ENCODE results near the gene PARVB.

The PARVB gene

GRCh38 chr22:44112191-44112590, 88.1 kb downstream of the PARVB start:
- no peak for DNase-seq

DNA sequence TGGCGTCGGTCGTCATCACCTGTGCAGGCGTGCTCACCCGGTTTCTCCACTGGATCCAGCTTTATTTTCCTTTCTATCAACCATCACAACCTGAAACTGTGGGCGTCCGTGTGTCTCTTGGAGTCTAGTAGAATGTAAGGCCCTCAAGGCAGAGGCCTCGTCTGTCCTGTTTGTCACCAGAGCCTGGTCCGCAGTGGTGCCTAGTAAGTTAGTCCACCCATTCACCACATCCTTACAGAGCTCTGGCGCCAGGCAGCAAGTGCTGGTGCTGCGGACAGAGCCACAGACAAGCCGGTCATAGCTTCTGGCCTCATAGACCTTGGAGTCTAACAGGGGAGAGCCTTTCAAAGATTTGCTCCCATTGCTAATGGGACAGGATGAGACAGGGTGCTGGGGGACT, 92.2 kb downstream of the PARVB start:
- no peak for DNase-seq

DNA sequence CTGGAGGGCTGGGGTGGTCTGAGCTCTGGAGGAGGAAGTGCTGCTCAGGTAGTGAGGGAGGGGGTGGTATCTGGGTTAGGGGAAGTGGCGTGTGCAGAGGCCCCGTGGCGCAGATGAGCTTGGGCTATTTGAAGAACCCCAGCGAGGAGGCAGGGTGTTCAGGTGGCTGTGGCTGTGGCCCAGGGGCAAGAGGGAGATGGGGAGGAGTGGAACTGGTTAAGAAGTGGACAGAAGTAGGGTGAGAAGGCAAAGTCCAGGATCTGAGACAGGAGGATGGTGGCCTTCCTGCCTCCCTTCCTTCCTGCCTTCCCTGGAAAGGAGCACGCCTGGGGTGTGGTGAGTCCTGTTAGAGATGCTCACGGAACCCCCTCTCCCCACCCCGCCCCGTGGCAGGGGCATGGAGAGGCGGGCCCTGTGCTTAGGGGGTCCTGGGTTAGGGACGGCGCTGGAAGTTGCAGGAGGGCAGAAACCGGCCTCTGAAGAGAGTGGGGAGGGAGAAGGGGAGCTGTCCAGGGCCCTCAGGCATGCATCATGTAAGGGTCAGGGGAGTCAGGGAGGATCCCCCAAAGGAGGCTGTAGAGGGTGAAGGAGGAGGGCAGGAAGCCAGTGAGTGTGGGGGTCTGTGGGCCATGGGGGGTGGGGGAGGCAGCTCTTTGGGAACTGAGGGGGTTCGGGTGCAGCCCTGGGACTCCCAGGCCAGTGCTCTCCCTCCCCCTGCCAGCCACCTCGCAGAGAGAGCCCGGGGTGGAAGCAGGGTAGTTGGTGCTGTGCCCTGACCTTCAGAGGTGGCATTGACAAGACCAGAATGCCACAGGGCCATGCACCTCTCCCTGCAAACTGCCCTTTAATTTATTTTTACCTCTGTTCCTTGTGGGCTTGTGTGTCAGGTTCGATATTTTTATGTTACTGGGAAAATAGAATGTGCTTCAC, 92.9 kb downstream of the PARVB start:
- no peak for DNase-seq

GRCh38 chr22:44117746-44118145, 93.6 kb downstream of the PARVB start:
- no peak for DNase-seq

GRCh38 chr22:44118645-44119315, 94.7 kb downstream of the PARVB start:
- no peak for DNase-seq

DNA sequence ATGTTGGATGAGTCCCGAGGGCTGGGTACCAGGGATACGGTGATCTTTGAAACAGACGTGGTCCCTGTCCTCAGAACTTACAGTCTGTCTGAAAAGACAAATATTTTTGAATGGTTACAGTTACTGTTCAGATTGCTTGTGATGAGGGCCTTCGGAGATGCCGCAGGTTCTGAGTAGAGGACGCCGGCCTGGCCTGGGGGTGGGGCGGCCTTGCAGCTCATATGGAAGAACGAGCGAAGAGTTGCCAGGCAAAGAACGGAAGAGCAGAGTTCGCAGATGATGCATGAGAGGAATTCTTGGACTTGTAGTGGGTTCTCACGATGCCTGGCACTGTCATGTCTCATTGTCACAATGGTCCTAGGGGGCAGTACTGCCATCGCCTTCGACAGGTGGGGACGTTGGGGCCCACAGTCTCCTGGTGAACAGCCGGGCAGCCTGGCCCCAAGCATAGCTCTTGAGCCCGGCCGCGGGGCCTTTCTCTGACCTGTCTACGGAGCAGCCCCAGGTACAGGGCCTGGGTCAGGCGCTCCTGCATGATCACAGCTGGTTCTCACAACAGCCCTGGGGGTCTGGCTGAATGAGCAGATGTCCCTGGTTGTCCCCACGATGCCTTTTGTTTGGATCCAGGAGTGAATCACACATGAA, 95.7 kb downstream of the PARVB start:
- no peak for DNase-seq

GRCh38 chr22:44120314-44120704, 96.2 kb downstream of the PARVB start:
- DNase-seq, result no peak

DNA sequence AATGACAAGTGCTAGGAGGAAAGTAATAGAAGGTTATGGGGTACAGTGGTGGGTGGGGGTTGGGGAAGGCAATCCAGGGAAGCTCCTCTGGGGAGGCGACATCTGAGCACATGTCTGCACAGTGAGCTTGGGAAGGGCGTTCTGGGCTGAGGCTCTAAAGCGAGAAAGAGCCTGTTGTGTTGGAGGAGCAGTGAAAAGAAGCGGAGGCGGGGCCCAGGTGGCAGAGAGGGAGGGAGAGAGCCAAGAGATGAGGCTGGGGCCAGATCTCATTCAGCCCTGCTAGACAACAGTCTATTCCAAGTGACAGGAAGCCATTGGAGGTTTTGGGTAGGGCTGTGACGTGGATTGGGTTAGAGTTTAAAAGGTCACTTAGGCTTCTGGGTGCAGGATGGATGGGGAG, 101.3 kb downstream of the PARVB start:
- DNase-seq, result no peak

- DNase-seq, result no peak
These were observed 102.7 kb downstream of the PARVB start for GRCh38 chr22:44126807-44127206.

- DNase-seq, result no peak
These were observed 103.3 kb downstream of the PARVB start for GRCh38 chr22:44127356-44127755.

DNA sequence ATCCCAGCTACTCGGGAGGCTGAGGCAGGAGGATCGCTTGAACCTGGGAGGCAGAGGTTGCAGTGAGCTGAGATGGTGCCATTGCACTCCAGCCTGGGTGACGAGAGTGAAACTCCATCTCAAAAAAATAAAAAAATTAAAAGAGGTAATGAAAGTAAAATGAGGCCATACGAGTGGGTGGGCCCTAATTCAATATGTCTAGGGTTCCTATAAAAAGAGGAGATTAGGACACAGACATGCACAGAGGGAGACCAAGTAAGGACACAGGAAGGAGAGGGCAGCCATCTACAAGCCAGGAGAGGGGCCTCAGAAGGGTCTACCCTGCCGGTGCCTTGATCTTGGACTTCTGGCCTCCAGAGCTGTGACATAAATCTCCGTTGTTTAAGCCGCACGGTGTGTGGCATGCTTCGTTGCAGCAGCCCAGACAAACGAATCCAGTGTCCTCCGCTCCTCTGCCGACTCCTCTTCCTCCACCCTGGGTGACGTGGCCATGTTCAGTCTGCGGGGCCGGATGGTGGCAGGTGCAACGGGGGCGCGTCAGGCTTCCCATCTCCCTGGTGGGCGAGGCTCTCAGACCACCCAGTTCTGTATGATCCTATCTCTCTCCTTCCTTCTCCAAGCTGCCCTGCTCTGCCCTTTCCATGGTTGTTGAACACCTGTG, 105.0 kb downstream of the PARVB start:
- no peak for DNase-seq

DNA sequence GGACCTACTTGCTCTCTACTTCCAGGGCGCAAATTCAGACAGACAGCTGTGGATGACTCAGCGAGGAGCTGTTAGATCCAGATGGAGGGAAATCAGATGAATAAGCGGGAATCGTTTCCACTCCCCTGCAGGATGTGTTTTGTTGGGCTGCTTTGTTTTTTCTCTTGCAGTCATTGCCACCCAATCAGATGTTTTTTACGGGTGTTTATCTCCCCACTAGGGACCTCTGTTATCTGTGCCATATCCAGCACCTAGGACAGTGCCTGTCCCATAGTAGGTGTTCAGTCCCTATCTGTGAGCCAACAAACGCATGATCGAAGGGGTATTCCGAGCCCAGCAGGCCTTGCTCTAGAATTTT, 105.5 kb downstream of the PARVB start:
- no peak for DNase-seq

DNA sequence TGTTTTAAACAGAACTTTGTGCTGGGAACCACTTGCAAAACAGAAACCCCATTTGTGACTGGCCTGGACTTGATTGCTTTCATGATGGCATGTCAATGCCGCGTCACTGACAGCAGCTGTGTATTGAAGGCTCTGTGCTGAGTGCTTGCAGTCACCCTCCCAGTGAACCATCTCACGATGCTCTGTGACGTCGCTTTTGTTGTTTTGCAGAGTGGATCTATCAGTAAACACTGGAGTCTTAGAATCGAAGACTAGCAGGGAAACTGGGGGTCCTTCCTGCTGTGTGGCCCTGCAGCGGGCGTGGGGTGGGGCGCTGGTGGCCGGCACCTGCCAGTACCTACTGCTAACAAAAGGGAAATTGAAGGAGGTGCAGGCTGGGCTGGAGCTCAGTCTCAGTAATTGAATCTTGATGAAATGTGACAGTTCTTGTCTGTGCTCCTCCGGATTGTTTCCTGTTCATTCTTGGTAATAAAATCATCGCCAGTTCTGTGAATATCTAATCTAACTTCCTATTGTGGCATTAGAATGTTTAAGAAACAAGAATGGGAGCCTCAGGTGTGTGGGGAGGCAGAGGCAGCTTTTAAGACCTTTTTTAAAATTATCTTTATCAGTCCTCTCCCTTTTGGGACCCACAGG, 106.1 kb downstream of the PARVB start:
- no peak for DNase-seq

GRCh38 chr22:44131412-44131811, 107.3 kb downstream of the PARVB start:
- no peak for DNase-seq

DNA sequence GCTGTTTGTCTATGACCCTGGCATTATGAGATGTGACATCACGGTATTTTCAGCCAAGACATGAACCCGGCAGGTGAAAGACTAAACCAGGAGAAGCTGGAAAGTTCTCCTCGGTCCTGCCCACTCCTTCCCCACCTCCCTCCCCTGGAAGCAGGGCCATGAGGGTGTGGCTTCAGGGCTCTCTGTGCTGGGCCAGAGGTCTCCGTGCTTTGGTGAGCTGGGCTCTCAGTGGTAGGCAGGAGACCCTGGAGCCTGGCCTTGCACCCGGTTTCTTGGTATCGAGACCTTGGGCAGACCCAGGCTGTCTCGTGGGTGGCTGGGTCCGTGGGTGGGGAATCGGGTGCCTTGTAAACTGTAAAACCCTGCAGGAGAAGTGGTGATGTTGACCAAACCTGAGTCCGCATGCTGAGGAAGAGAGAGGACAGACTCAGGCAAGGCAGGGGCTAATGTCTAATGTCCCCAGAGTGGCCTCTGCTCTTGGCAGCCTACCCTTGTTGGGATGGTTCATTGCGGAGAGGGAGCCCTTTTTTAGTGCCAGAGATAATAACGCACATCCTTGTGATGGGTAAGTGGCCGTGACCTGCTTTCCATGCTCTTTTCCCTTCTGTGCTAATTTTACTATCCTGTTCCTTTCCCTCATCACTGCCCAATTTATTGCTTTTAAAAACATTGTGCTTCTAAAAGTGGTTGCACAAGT, 108.0 kb downstream of the PARVB start:
- DNase-seq, result no peak

DNA sequence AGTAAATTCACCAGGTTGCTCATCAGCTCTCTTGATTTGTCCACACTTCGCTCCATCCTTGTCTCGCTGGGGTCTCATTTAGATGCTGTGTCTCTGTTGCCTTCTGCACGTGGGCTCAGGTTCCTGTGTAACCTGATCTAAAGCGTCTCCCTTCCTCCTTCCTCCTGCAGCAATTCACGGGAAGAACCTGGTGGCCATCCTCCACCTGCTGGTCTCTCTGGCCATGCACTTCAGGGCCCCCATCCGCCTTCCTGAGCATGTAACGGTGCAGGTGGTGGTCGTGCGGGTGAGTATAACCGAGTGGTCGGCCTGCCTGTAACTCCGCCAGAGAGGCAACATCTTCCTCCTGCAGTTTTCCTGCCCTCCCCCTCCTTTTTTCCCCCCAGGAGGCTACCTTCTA, 108.6 kb downstream of the PARVB start:
- DNase-seq, result no peak

- DNase-seq, result no peak
These were observed 109.1 kb downstream of the PARVB start for GRCh38 chr22:44133161-44133560.

- DNase-seq, result no peak
These were observed 109.9 kb downstream of the PARVB start for GRCh38 chr22:44133901-44134571.

- no peak for DNase-seq
These were observed 112.0 kb downstream of the PARVB start for GRCh38 chr22:44136112-44136511.

DNA sequence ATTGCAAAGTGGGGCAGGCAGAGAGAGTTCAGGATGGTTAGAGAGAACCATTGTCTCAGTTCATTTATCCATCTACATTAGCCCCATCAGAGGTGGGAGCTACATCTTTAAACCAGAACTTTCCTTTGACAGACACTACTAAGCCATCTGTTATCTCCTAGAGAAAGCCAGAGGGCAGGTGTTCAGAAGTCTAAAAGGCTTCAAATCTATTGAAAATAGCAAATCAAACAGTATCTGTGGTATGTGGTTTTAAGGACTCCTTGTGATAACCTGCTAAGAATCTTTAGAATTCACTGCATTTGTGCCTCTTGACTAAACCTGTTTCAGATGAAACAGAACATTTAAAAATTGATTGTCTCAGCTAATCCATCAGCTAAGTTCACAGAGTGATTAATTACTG, 112.7 kb downstream of the PARVB start:
- no peak for DNase-seq

DNA sequence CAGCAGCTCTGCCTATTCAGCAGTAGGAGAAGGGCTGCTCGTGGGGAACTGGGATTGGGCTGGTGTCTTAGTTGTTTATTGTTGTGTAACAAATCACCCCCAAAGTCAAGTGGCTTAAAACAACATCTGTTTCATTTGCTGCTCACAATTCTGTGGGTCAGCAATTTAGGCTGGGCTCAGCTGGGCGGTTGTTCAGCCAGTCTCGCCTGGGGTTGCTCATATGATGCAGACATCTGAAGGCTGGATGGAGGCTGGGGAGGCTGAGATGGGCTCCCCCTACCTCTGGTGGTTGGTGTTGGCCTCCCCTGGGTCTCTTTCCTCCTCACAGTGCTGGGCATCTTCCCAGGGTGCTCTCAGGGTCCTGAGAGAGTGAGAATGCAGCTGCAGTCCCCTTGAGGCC, 113.3 kb downstream of the PARVB start:
- DNase-seq, result no peak

DNA sequence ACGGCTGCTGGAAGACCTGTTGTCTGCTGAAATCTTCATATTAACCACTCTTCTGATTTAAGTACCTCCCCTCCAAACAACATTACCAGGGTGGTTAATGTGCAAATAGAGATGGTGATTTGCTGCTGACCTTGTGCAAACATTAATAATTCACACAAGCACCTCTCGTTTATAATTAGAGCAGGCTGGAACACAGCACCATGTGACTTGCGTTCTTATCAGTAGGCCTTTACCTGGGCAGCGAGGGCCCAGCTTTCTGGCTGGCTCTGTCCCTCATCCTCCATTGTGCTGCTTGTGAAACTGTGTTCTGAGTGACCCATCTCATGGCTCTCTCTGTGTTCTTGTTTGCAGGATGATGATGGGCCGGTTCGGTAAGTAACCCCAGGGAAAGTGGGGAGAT, 115.7 kb downstream of the PARVB start:
- no peak for DNase-seq
